Lung (tissue), 12 donors: ENCODE measurements around the gene GORASP2. TPM values are rescaled to one million over a fixed set of nuclear protein-coding genes. Genes with fewer than 3 reads are reported as not detected.

ENCODE experiments used
- ATAC-seq: fragments of 200-7000 bp; cut with Tn5 transposase; one replicate; pipeline ENCODE4 v1.9.1; 2020; ENCODE audit warnings: moderate number of reproducible peaks; ENCODE audit not compliant: insufficient read depth, low FRiP score
- DNase-seq, 3 donors: peaks; one replicate each; pipeline ENCODE4 v3.0.0-alpha.2; 2013 to 2017
- H3K27ac ChIP-seq, 2 donors: one replicate each; pipeline ENCODE4 v1.5.1; 2013; ENCODE audit warnings: mild to moderate bottlenecking in 2 of 2, moderate library complexity in 2 of 2, control low read depth in 1 of 2, inconsistent platforms in 1 of 2, low read depth in 1 of 2, low read length in 1 of 2
- H3K27me3 ChIP-seq, 3 donors: one replicate each; pipeline ENCODE4 v1.5.1; 2013; ENCODE audit warnings: low read length in 2 of 3; ENCODE audit not compliant: control insufficient read depth in 3 of 3, insufficient read depth in 3 of 3
- H3K36me3 ChIP-seq, 4 donors: one replicate each; pipeline ENCODE4 v1.5.1; 2013; ENCODE audit warnings: low read length in 4 of 4, mild to moderate bottlenecking in 1 of 4, moderate library complexity in 1 of 4; ENCODE audit not compliant: control insufficient read depth in 4 of 4, insufficient read depth in 4 of 4
- H3K4me1 ChIP-seq, 5 donors: one replicate each; pipeline ENCODE4 v1.5.1; 2013; ENCODE audit warnings: low read length in 5 of 5, mild to moderate bottlenecking in 2 of 5, moderate library complexity in 1 of 5; ENCODE audit not compliant: control insufficient read depth in 5 of 5, insufficient read depth in 5 of 5
- H3K4me3 ChIP-seq: one replicate; pipeline ENCODE4 v1.5.1; 2013; ENCODE audit warnings: mild to moderate bottlenecking, control low read depth, moderate library complexity
- H3K9ac ChIP-seq, 2 donors: one replicate each; pipeline ENCODE4 v1.5.1; 2013; ENCODE audit warnings: low read length in 2 of 2, control low read depth in 1 of 2; ENCODE audit not compliant: insufficient read depth in 1 of 2
- H3K9me3 ChIP-seq, 4 donors: one replicate each; pipeline ENCODE4 v1.5.1; 2013; ENCODE audit warnings: low read length in 3 of 4, mild to moderate bottlenecking in 1 of 4, moderate library complexity in 1 of 4; ENCODE audit not compliant: control insufficient read depth in 4 of 4, insufficient read depth in 3 of 4
- CTCF ChIP-seq: IDR thresholded peaks from 2 replicates; pipeline ENCODE4 v1.5.1; 2012; ENCODE audit warnings: mild to moderate bottlenecking; ENCODE audit errors: control extremely low read depth, extremely low read depth
- WGBS, 2 donors: extraction: QIAGEN DNeasy Blood & Tissue Kit; methylation state at CpG; one replicate each; pipeline ENCODE4 v1.1.7; 2013; 5-methylcytosine and 5-hydroxymethylcytosine counted together
- polyA plus RNA-seq, 2 donors: library from polyadenylated mRNA; stranded (reverse); fragments of 200-250 nt; gene quantifications; one replicate each; pipeline ENCODE4 v1.2.1, GENCODE V29; 2013
- total RNA-seq, 2 donors: library from RNA; depleted of rRNA in 1 of 2; stranded (reverse); fragments of >200 nt in 1 of 2; gene quantifications; one replicate each; pipeline ENCODE4 v1.2.1, GENCODE V29; 2014 to 2021
- donor health status: control.
- donor health status: control.
- donor health status: Bipolar disorder and iron deficiency.
- donor health status: healthy.
- donor health status: DM: yes; HTN: yes; CAD: no.

The GORASP2 gene
- total and polyA plus RNA-seq, 4 donors: 32.1 to 65.2 (median 45.6) TPM

DNA sequence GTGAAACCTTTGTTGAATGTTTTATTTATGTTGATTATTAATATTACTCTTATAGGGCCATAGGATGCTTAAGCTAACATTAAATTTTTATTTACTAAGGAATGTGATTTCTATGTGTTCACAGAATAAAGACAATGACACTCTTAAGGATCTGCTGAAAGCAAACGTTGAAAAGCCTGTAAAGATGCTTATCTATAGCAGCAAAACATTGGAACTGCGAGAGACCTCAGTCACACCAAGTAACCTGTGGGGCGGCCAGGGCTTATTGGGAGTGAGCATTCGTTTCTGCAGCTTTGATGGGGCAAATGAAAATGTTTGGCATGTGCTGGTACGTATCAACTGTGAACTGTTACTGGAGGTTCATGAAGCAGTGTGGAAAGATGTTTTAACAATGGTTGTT lies 20.4 kb downstream of the GORASP2 start:
- Histone ChIP-seq H3K9me3 (no peaks in the 10 kb centered on the region), H3K27ac (no peak overlapping the region), H3K36me3 (peaks cover 14 to 33% (median 19%) of the 10 kb centered on the region in 4 donors), H3K4me3 (no peak overlapping the region), H3K4me1 (peaks cover 0 to 2% (median 0%) of the 10 kb centered on the region in 5 donors), H3K27me3 (no peaks in the 10 kb centered on the region), H3K9ac (peak overlapping the region in 1 of 2 donors; percentile 16)
- DNase-seq: no peak
- TF ChIP-seq CTCF: no peak
- ATAC-seq: no peak
- WGBS, 2 donors: 84 to 86% methylated on average over 5 of the region's 5 CpGs

- no peak overlapping the region for H3K27ac ChIP-seq
- H3K9me3 ChIP-seq: no peaks in the 10 kb centered on the region
- 72 to 84% methylated on average over 4 of the region's 4 CpGs for WGBS, 2 donors
- no peak overlapping the region for H3K9ac ChIP-seq
- H3K4me1 ChIP-seq: peaks cover 0 to 2% (median 0%) of the 10 kb centered on the region in 5 donors
- H3K27me3 ChIP-seq: no peaks in the 10 kb centered on the region
- peak; percentile 75 for ATAC-seq
- no peak for DNase-seq
- H3K4me3 ChIP-seq: no peak overlapping the region
- TF ChIP-seq CTCF: no peak
- H3K36me3 ChIP-seq: peaks cover 18 to 38% (median 27%) of the 10 kb centered on the region in 4 donors
Observed at GRCh38 chr2:170950221-170950761, 21.2 kb downstream of the GORASP2 start.

- no peaks in the 10 kb centered on the region for H3K9me3 ChIP-seq
- H3K4me3 ChIP-seq: no peak overlapping the region
- no peak overlapping the region for H3K9ac ChIP-seq
- no peaks in the 10 kb centered on the region for H3K4me1 ChIP-seq
- WGBS, 2 donors: 65 to 71% methylated on average over 4 of the region's 4 CpGs
- DNase-seq (no peak), ATAC-seq (no peak)
- peaks cover 25 to 52% (median 35%) of the 10 kb centered on the region in 4 donors for H3K36me3 ChIP-seq
- no peak for TF ChIP-seq CTCF
- H3K27me3 ChIP-seq: no peaks in the 10 kb centered on the region
- H3K27ac ChIP-seq: no peak overlapping the region
Observed at GRCh38 chr2:170953941-170954340, 24.9 kb downstream of the GORASP2 start.

GRCh38 chr2:170963386-170963785 lies 34.3 kb downstream of the GORASP2 start:
- no peaks in the 10 kb centered on the region for H3K9me3 ChIP-seq
- peaks cover 0 to 6% (median 0%) of the 10 kb centered on the region in 5 donors for H3K4me1 ChIP-seq
- whole genome bisulfite sequencing, 2 donors: 87 to 88% methylated on average over 5 of the region's 5 CpGs
- H3K36me3 ChIP-seq: peaks cover 14 to 56% (median 36%) of the 10 kb centered on the region in 4 donors
- H3K9ac ChIP-seq: no peak overlapping the region
- DNase-seq: no peak
- H3K27me3 ChIP-seq: no peaks in the 10 kb centered on the region
- no peak for TF ChIP-seq CTCF
- no peak overlapping the region for H3K27ac ChIP-seq
- no peak for ATAC-seq
- no peak overlapping the region for H3K4me3 ChIP-seq
